ENCODE measurements around the gene PDE1C.

PDE1C gene

GRCh38 chr7:32068411-32069101, 1.7 kb downstream of the PDE1C start:
- no peak for TF ChIP-seq ZFX (IDR thresholded peaks at IDR 0.05; ENCODE audit: borderline replicate concordance)
- TF ChIP-seq CTCF (IDR thresholded peaks at IDR 0.05) = no peak
- H3K27ac ChIP-seq = no peak overlapping the region

GRCh38 chr7:32066441-32066840, 3.8 kb downstream of the PDE1C start:
- TF ChIP-seq ZFX (IDR thresholded peaks at IDR 0.05; ENCODE audit: borderline replicate concordance) (no peak), CTCF (IDR thresholded peaks at IDR 0.05) (no peak)
- no peak overlapping the region for H3K27ac ChIP-seq

GRCh38 chr7:32063614-32064013, 6.6 kb downstream of the PDE1C start:
- no peak overlapping the region for H3K27ac ChIP-seq
- TF ChIP-seq ZFX (IDR thresholded peaks at IDR 0.05; ENCODE audit: borderline replicate concordance) (no peak), CTCF (IDR thresholded peaks at IDR 0.05) (no peak)

GRCh38 chr7:32062150-32062549, 8.1 kb downstream of the PDE1C start:
- peak; percentile 88 for TF ChIP-seq CTCF (IDR thresholded peaks at IDR 0.05)
- TF ChIP-seq ZFX (IDR thresholded peaks at IDR 0.05; ENCODE audit: borderline replicate concordance) = no peak
- no peak overlapping the region for H3K27ac ChIP-seq

- H3K27ac ChIP-seq = no peak overlapping the region
- no peak for TF ChIP-seq ZFX (IDR thresholded peaks at IDR 0.05; ENCODE audit: borderline replicate concordance)
- TF ChIP-seq CTCF (IDR thresholded peaks at IDR 0.05) = no peak
Measured at GRCh38 chr7:32061346-32061745, 8.9 kb downstream of the PDE1C start.

- TF ChIP-seq ZFX (IDR thresholded peaks at IDR 0.05; ENCODE audit: borderline replicate concordance) (no peak), CTCF (IDR thresholded peaks at IDR 0.05) (no peak)
Measured at GRCh38 chr7:32059289-32060011, 10.8 kb downstream of the PDE1C start.

GRCh38 chr7:32058002-32058401, 12.2 kb downstream of the PDE1C start:
- H3K27ac ChIP-seq = no peak overlapping the region
- TF ChIP-seq ZFX (IDR thresholded peaks at IDR 0.05; ENCODE audit: borderline replicate concordance) = no peak
- TF ChIP-seq CTCF (IDR thresholded peaks at IDR 0.05) = no peak

More at GRCh38 chr7:32059289-32060011, 10.8 kb downstream of the PDE1C start:
- H3K27ac ChIP-seq = no peak overlapping the region
